GM21786 (cell line): Measurements from ENCODE around the gene DDX59.
"Not testable (repeated sequence)": the region's sequence is repeated elsewhere in the genome, so short reads cannot be mapped to it uniquely, and the experiment has no call there.

Source experiments
- ATAC-seq: cut with Tn5 transposase; IDR thresholded peaks from one replicate; pipeline ENCODE4 v1.9.1; 2021; ENCODE audit not compliant: unreplicated experiment

Gene DDX59

GRCh38 chr1:200630515-200630899, 39.2 kb downstream of the DDX59 start:
- not testable (repeated sequence) for ATAC-seq

- no peak for ATAC-seq
Measured at GRCh38 chr1:200629876-200630514, 39.7 kb downstream of the DDX59 start.

- ATAC-seq = peak; percentile 73
Measured at GRCh38 chr1:200628223-200628881, 41.4 kb downstream of the DDX59 start.

GRCh38 chr1:200627575-200628222, 42.0 kb downstream of the DDX59 start:
- peak; percentile 23 for ATAC-seq

DNA sequence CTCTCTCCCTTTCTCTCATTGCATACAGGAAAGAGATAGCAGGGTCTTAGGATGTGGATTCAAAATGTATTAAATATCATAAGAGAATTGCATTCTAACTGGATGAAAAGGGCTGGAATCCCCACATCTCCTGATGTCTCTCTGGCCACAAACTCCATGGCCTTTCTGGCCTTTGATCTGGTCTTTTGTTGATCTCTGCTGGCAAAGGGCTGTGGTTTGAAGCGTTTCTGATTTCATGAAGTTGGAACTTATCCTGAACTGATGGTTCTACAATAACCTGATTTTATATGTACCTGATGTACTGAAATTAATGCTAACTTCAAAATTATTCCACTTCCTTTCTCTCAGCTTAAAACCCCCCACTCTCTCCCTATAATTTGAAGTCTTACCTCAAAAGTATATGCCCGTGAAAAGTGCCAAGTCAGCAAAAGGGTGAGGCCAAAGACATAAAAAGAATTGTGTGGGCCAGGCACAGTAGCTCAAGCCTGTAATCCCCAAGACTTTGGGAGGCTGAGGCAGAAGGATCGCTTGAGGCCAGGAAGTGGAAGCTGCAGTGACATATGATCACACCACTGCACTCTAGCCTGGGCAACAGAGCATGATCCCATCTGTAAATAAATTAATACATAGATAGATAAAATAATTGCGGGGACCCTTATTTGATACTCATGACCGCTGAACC, 42.7 kb downstream of the DDX59 start:
- no peak for ATAC-seq

DNA sequence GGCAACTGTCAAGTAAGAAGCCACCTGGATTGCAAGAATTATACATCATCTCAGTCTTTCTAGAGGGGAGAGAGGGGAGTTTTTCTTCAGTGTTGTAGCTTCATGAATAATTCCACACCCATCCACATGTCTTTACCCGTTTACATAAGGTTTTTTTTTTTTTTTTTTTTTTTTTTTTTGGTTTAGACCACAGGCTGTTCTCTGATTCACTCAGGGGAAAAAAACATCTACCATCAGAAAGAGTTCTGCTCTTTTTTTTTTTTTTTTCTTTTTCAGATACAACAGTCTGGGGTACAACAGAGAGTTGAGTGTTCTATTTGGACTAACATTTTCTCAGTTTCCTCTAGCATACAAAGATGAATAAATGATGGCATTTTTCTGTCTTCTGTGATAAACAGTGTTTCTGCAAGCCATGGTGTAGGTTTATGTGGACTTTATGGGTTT, 44.3 kb downstream of the DDX59 start:
- ATAC-seq = peak; percentile 18

DNA sequence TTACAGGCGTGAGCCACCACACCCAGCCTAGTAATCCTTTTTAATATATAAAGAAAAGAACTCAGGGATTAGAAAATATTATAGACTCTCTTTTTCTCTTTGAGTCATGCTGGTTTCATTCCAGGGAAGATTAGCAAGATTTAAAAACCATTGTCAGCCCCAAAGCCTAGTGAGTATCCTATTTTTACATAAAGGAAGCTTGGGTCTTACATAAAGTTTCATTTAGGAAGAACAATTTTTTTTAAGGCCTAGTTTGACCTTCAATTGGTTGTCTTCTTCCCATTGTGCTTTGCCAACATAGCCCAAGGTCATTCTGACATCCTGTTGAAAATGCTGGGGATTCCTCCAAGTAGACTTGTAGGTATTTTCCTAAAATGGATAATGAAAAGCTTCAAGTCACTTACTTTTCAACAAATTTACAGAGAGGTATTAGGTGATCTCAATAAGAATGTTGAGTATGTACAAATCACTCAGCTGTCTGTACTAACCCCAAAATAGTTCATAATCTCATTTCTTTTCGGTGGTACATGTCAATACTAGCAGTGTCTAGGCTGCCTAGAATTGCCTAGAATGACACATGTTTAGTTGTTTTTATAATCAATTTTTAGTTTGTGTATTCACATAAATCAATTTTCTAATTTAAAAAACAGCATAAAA, 44.9 kb downstream of the DDX59 start:
- ATAC-seq = no peak

GRCh38 chr1:200620273-200621131, 49.2 kb downstream of the DDX59 start, which contains the start of gene KIF14:
KIF14 (minus strand) TSS chr1:200620751; CDS start chr1:200618723, 2,028 bp downstream.
- peak; percentile 88 for ATAC-seq

GRCh38 chr1:200619894-200620272, 49.8 kb downstream of the DDX59 start:
- no peak for ATAC-seq

GRCh38 chr1:200610846-200611245, 58.9 kb downstream of the DDX59 start:
- ATAC-seq = no peak

DNA sequence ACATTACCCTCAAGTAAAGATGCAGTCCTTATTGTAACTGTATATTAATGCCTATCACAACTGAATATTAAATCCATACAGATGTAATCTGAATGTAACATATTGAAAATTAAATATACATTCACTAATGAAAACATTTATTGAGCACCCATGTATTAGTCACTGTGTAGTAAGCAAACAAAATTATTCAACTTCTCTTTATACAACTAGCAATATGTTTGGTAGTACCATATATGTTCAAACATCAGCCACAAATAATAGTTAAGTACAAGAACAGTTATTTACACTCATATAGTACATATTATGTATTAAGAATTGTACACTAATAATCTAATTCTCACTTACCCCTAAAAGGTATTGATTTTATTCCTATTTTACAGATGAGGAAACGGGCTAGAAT, 67.1 kb downstream of the DDX59 start:
- no peak for ATAC-seq
